PC-3 (cell line): ENCODE data around the gene SRPRA. TPM values are rescaled to one million over a fixed set of nuclear protein-coding genes. Genes with fewer than 3 reads are reported as not detected.
A peak's percentile ranks its signal among the peaks of the same experiment; 100 is the strongest.

Experiments
- ATAC-seq: fragments of 200-7000 bp; cut with Tn5 transposase; 2 replicates; pipeline ENCODE4 v1.9.1; 2020; ENCODE audit warnings: mild to moderate bottlenecking, moderate library complexity
- BruUV-seq: library from RNA; stranded (reverse); fragments of 400-500 nt; replicated peaks from 2 replicates; lab custom pipeline; 2021; lab: Mats Ljungman, UMichigan
- CTCF ChIA-PET: fragments of 300-600 bp; sonication (Branson Sonifier 250); formaldehyde crosslinking; loops from one replicate; lab custom pipeline; 2022; ENCODE audit warnings: antibody characterized with exemption; lab: Charles Lee
- POLR2A ChIA-PET: fragments of 300-600 bp; sonication (Branson Sonifier 250); formaldehyde crosslinking; loops from one replicate; lab custom pipeline; 2022; ENCODE audit warnings: antibody characterized with exemption; ENCODE audit not compliant: unreplicated experiment; lab: Charles Lee
- DNase-seq: peaks from one replicate; pipeline ENCODE4 v3.0.0-alpha.2; 2015
- H2AFZ ChIP-seq: fragments of 300-600 bp; sonication (generic); 2 replicates; pipeline ENCODE4 v1.6.0; 2016; ENCODE audit warnings: antibody characterized with exemption, low read length
- H3F3A ChIP-seq: fragments of 300-600 bp; sonication (generic); one replicate; pipeline ENCODE4 v1.6.0; 2017; ENCODE audit warnings: antibody characterized with exemption, low read length, control low read depth, mild to moderate bottlenecking; ENCODE audit not compliant: unreplicated experiment
- H3K27ac ChIP-seq: fragments of 300-600 bp; sonication (generic); 2 replicates; pipeline ENCODE4 v1.5.1; 2016; ENCODE audit warnings: mild to moderate bottlenecking, low read length
- H3K27me3 ChIP-seq: fragments of 300-600 bp; sonication (generic); 2 replicates; pipeline ENCODE4 v1.6.1; 2016; ENCODE audit warnings: low read length, mixed read lengths
- H3K36me3 ChIP-seq: fragments of 300-600 bp; sonication (generic); 2 replicates; pipeline ENCODE4 v1.6.1; 2016; ENCODE audit warnings: low read depth, mixed run types, low read length, mixed read lengths
- H3K4me1 ChIP-seq: fragments of 300-600 bp; sonication (generic); 2 replicates; pipeline ENCODE4 v1.5.1; 2016; ENCODE audit warnings: low read length; ENCODE audit not compliant: insufficient read depth
- H3K4me2 ChIP-seq: fragments of 300-600 bp; sonication (generic); 2 replicates; pipeline ENCODE4 v1.6.0; 2016; ENCODE audit warnings: low read length
- H3K4me3 ChIP-seq: fragments of 300-600 bp; sonication (generic); 2 replicates; pipeline ENCODE4 v1.5.1; 2016; ENCODE audit warnings: mild to moderate bottlenecking, low read length, mixed read lengths
- H3K79me2 ChIP-seq: fragments of 300-600 bp; sonication (generic); 2 replicates; pipeline ENCODE4 v1.6.1; 2017; ENCODE audit warnings: low read length, mixed read lengths
- H3K9ac ChIP-seq: fragments of 300-600 bp; sonication (generic); 2 replicates; pipeline ENCODE4 v1.6.0; 2016; ENCODE audit warnings: mild to moderate bottlenecking, low read length
- H3K9me2 ChIP-seq: fragments of 300-600 bp; sonication (generic); replicated peaks from 2 replicates; pipeline ENCODE4 v1.6.1; 2016; ENCODE audit warnings: mixed run types, low read length, mixed read lengths
- H3K9me3 ChIP-seq: fragments of 300-600 bp; sonication (generic); 2 replicates; pipeline ENCODE4 v1.6.1; 2016; ENCODE audit warnings: low read length, mixed read lengths
- H4K20me1 ChIP-seq: fragments of 300-600 bp; sonication (generic); 2 replicates; pipeline ENCODE4 v1.6.1; 2016; ENCODE audit warnings: low read length, mixed read lengths
- EZH2 ChIP-seq: fragments of 300-600 bp; sonication (generic); IDR thresholded peaks from one replicate; pipeline ENCODE4 v1.6.1; 2017; ENCODE audit warnings: antibody characterized with exemption, mild to moderate bottlenecking, low read length; ENCODE audit not compliant: unreplicated experiment
- EZH2phosphoT487 ChIP-seq: fragments of 300-600 bp; sonication (generic); IDR thresholded peaks from 2 replicates; pipeline ENCODE4 v1.6.1; 2018; ENCODE audit warnings: mild to moderate bottlenecking, antibody characterized with exemption, low read length, borderline replicate concordance
- intact Hi-C: fragments of 100-400 bp; cut with micrococcal nuclease; formaldehyde crosslinking; loops from 2 replicates; pipeline ENCODE4 v1.9.0; 2023
- total RNA-seq: library from RNA; depleted of rRNA; stranded (reverse); fragments of >200 nt; gene quantifications from 2 replicates; pipeline ENCODE4 v1.2.3, GENCODE V29; 2014
- TF ChIP-seq, protein P1 (sequence below): fragments of 300-600 bp; sonication (generic); conservative IDR thresholded peaks from 2 replicates; pipeline ENCODE4 v1.5.1; 2017; ENCODE audit warnings: antibody characterized with exemption, low read depth, mild to moderate bottlenecking, low read length

The SRPRA gene
- total RNA-seq, 1 experiment from 2014 or later: 143 TPM

DNA sequence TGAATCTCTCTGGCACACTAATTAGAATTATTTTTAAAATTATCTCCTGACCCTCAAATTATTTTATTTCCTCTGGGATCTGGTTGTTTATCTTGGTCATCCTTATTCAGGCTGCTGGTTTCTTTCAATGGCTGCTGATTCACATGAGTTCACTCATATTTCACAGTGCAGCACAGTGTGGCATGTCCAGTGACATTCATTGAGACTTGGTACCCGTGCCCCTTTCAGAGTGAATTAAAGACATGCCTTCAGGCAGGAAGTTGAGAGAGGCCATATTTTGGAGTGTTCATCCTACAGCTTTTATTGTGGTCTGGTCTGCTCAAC lies 48.7 kb upstream of the SRPRA start:
- no peak for TF ChIP-seq EZH2
- no peak for TF ChIP-seq EZH2phosphoT487
- TF ChIP-seq, protein P1, sequence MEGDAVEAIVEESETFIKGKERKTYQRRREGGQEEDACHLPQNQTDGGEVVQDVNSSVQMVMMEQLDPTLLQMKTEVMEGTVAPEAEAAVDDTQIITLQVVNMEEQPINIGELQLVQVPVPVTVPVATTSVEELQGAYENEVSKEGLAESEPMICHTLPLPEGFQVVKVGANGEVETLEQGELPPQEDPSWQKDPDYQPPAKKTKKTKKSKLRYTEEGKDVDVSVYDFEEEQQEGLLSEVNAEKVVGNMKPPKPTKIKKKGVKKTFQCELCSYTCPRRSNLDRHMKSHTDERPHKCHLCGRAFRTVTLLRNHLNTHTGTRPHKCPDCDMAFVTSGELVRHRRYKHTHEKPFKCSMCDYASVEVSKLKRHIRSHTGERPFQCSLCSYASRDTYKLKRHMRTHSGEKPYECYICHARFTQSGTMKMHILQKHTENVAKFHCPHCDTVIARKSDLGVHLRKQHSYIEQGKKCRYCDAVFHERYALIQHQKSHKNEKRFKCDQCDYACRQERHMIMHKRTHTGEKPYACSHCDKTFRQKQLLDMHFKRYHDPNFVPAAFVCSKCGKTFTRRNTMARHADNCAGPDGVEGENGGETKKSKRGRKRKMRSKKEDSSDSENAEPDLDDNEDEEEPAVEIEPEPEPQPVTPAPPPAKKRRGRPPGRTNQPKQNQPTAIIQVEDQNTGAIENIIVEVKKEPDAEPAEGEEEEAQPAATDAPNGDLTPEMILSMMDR: no peak
- no peak overlapping the region for H3K4me2 ChIP-seq
- DNase-seq: no peak
- no peaks in the 10 kb centered on the region for H3F3A ChIP-seq
- H3K79me2 ChIP-seq: 0 out of 2 replicates have a peak, but pooled peaks cover 5% of the 10 kb centered on the region
- BruUV-seq: no TSS peak
- no peak overlapping the region for H2AFZ ChIP-seq
- ChIA-PET CTCF (no interaction called here), POLR2A (no interaction called here)
- peaks cover 31% of the 10 kb centered on the region for H3K4me1 ChIP-seq
- no peaks in the 10 kb centered on the region for H3K9me3 ChIP-seq
- H3K36me3 ChIP-seq: 0 out of 2 replicates have a peak, but pooled peaks cover 5% of the 10 kb centered on the region
- H3K27ac ChIP-seq: no peak overlapping the region
- no peaks in the 10 kb centered on the region for H4K20me1 ChIP-seq
- H3K27me3 ChIP-seq: no peaks in the 10 kb centered on the region
- no peak for ATAC-seq
- no peak overlapping the region for H3K9ac ChIP-seq
- intact Hi-C loops: no loop called here
- H3K9me2 ChIP-seq: no peaks in the 10 kb centered on the region
- no peak overlapping the region for H3K4me3 ChIP-seq

DNA sequence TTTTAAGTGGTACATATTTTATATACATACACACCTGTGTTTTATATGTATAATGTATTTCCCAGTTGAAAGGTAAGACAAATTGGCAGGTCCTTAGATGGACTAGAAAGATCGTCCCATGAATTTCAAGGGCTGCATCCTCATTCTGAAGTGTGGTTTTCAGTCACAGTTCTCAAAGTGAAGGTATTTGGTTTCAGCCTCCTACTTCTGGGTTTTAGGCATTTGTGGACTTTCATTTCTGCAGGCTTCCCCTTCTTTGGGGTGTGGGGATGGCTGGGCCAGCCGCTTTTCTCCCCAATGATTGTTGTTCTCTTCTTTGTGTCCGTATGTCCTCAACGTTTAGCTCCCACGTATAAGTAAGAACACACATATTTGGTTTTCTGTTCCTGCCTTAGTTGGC lies 45.1 kb upstream of the SRPRA start:
- Histone ChIP-seq H3K27ac (peak overlapping the region; percentile 57; the same call in 1 of the 2 replicates), H3K4me1 (peaks cover 34% of the 10 kb centered on the region), H3K27me3 (no peaks in the 10 kb centered on the region), H3K4me3 (no peak overlapping the region), H3K79me2 (peaks cover 15% of the 10 kb centered on the region), H3K9ac (no peak overlapping the region), H3K9me2 (no peaks in the 10 kb centered on the region), H3K4me2 (no peak overlapping the region), H3K36me3 (peaks cover 19% of the 10 kb centered on the region), H2AFZ (no peak overlapping the region), H3F3A (no peaks in the 10 kb centered on the region), H4K20me1 (no peaks in the 10 kb centered on the region), H3K9me3 (no peaks in the 10 kb centered on the region)
- ATAC-seq (no peak), DNase-seq (no peak)
- intact Hi-C loops: loop anchor here (5.0 kb wide), 3 partner anchors 38 to 1033 kb away; no protein-coding TSS in a partner anchor
- no TSS peak for BruUV-seq
- CTCF ChIA-PET: no interaction called here
- TF ChIP-seq, protein P1: no peak
- TF ChIP-seq EZH2phosphoT487 (no peak), EZH2 (no peak)
- POLR2A ChIA-PET: no interaction called here

DNA sequence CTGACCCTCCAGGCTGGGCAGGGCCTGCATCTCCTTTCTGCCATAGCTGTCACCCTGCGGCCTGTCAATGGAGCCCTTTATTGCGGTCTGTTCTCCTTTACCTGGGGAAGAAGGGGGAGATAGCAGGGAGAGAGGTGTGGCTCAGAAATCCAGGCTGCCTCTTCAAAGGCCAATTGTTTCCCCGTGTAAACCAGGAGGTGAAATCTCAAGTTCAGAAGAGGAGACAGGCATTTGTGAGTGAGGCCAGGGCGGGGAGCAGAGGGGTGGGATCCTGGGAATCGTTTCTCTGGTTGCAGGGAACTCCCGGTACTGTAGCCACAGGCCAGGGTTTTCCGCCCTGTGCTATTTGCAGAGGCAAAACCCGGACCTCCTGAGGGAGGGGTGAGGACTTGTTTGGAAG lies 44.3 kb upstream of the SRPRA start:
- no peaks in the 10 kb centered on the region for H3F3A ChIP-seq
- peak overlapping the region; percentile 10; the same call in 1 of the 2 replicates for H3K9ac ChIP-seq
- no peaks in the 10 kb centered on the region for H3K27me3 ChIP-seq
- no TSS peak for BruUV-seq
- peaks cover 15% of the 10 kb centered on the region for H3K79me2 ChIP-seq
- intact Hi-C loops: loop anchor here (5.0 kb wide), 3 partner anchors 39 to 1034 kb away; no protein-coding TSS in a partner anchor
- CTCF ChIA-PET: interaction anchor here (0.7 kb wide), 1 partner anchor 46 kb away, joined by 3 read pairs; no protein-coding TSS in a partner anchor
- ATAC-seq (no peak), DNase-seq (no peak)
- H3K27ac ChIP-seq: peak overlapping the region; percentile 57
- POLR2A ChIA-PET: no interaction called here
- H4K20me1 ChIP-seq: no peaks in the 10 kb centered on the region
- peak overlapping the region; percentile 37 for H3K4me2 ChIP-seq
- peaks cover 19% of the 10 kb centered on the region for H3K36me3 ChIP-seq
- H3K4me3 ChIP-seq: no peak overlapping the region
- no peaks in the 10 kb centered on the region for H3K9me2 ChIP-seq
- peaks cover 31% of the 10 kb centered on the region for H3K4me1 ChIP-seq
- no peaks in the 10 kb centered on the region for H3K9me3 ChIP-seq
- TF ChIP-seq EZH2phosphoT487 (no peak), EZH2 (no peak)
- TF ChIP-seq, protein P1: no peak
- no peak overlapping the region for H2AFZ ChIP-seq
